Hippocampal formation (tissue), 2 donors: ENCODE results near the gene B3GALT4.
A peak's percentile ranks its signal among the peaks of the same experiment; 100 is the strongest.

Experiments
- DNase-seq, 2 donors: peaks; one replicate each; lab custom pipeline; 2025; lab: John Stamatoyannopoulos, UW

B3GALT4 gene

GRCh38 chr6:33315793-33316602, 39.1 kb downstream of the B3GALT4 start:
- DNase-seq = no peak

- no peak for DNase-seq
These were observed 39.9 kb downstream of the B3GALT4 start for GRCh38 chr6:33316603-33317418.

GRCh38 chr6:33317419-33317668, 40.4 kb downstream of the B3GALT4 start:
- peak in 1 of 2 donors; percentile 60 for DNase-seq

GRCh38 chr6:33317669-33318425, 40.9 kb downstream of the B3GALT4 start, which contains the start of gene ZBTB22:
ZBTB22 (minus strand) TSS chr6:33317744; CDS start chr6:33316916, 828 bp downstream.
- DNase-seq = peak; percentile 98 to 100

- no peak for DNase-seq
These were observed 41.6 kb downstream of the B3GALT4 start for GRCh38 chr6:33318426-33319073.

- DNase-seq = no peak
These were observed 43.0 kb downstream of the B3GALT4 start for GRCh38 chr6:33319939-33320314.

GRCh38 chr6:33320315-33321181, 43.6 kb downstream of the B3GALT4 start:
- DNase-seq = no peak

GRCh38 chr6:33321227-33321626, 44.3 kb downstream of the B3GALT4 start:
- no peak for DNase-seq

GRCh38 chr6:33323623-33323948, 46.7 kb downstream of the B3GALT4 start:
- no peak for DNase-seq

- no peak for DNase-seq
These were observed 47.2 kb downstream of the B3GALT4 start for GRCh38 chr6:33324125-33324524.
